HG03565 (cell line): ENCODE data around the gene APRT.

Experiments used
- ATAC-seq: cut with Tn5 transposase; IDR thresholded peaks from one replicate; pipeline ENCODE4 v1.9.1; 2021; ENCODE audit warnings: mild to moderate bottlenecking, moderate library complexity; ENCODE audit not compliant: unreplicated experiment

Gene APRT, protein sequence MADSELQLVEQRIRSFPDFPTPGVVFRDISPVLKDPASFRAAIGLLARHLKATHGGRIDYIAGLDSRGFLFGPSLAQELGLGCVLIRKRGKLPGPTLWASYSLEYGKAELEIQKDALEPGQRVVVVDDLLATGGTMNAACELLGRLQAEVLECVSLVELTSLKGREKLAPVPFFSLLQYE

GRCh38 chr16:88811769-88812512, at the start of gene APRT:
TSS of gene APRT (minus strand) at chr16:88811928. CDS start at chr16:88811899, 29 bp downstream.
- peak; percentile 53 for ATAC-seq

DNA sequence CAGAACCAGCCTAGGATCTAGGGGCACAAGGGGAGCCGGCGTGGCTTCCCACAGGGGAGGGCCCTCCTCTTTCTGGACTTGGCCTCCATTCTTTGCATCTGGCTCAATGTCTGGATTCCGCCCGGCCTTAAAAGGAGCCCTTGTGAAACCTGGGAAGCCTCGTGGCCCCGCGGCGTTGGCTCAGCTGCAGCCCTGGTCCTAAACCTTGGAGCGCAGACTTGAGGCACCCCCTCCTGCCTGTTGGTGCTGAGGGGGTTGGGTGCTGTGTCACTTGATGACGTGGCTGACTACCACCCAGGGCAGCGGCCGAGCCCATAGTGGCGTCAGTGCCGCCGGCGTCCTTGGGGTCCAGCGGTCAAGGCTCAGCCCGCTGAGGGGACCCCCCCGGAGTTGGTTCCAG, 49.6 kb upstream of the APRT start:
- ATAC-seq: no peak

- no peak for ATAC-seq
Observed at GRCh38 chr16:88859381-88860091, 47.8 kb upstream of the APRT start.

DNA sequence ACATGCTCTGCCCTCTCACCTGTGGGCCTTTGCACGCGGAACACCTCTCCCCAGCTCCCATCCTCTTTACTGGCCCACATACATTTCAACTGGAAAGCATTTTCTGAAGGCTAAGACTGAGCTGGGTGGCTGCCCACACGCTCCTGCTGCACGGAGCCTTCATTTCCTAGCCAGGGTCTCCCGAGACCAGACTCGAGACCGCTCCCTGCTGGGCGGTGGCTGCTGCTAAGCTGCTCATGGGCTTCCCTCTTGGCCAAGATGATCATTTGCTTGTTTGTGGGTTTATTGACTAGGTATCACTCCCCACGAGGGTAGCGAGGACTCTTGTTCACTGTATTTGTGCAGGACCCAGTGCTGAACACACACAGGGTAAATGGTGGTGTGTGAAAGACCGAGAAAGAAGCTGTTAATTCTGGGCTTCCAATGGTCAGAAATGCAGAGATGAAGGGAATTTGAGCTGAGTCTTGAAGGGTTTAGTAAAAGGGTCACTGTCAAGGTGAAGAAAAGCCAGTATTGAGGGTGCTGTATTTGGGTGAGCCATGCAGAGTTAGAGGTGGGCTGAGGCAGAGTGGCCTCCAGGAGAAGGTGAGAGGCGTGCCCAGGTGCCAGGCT, 46.1 kb upstream of the APRT start:
- peak; percentile 39 for ATAC-seq

- peak; percentile 67 for ATAC-seq
Observed at GRCh38 chr16:88856828-88857727, 45.4 kb upstream of the APRT start, which contains the start of the genes GALNS and TRAPPC2L. TSS of gene GALNS (minus strand) at chr16:88856947. CDS start at chr16:88856877, 70 bp downstream. TSS of gene TRAPPC2L (plus strand) at chr16:88857127. CDS start at chr16:88857151, 24 bp downstream.

GRCh38 chr16:88856122-88856827, 44.5 kb upstream of the APRT start:
- ATAC-seq: no peak

- ATAC-seq: no peak
Observed at GRCh38 chr16:88855736-88856121, 44.0 kb upstream of the APRT start.

GRCh38 chr16:88855176-88855575, 43.4 kb upstream of the APRT start:
- ATAC-seq: no peak

- ATAC-seq: no peak
Observed at GRCh38 chr16:88854306-88855111, 42.8 kb upstream of the APRT start.

GRCh38 chr16:88853325-88853941, 41.7 kb upstream of the APRT start:
- ATAC-seq: no peak

- no peak for ATAC-seq
Observed at GRCh38 chr16:88851616-88852015, 39.9 kb upstream of the APRT start.

- no peak for ATAC-seq
Observed at GRCh38 chr16:88850531-88851199, 38.9 kb upstream of the APRT start.

GRCh38 chr16:88848557-88848956, 36.8 kb upstream of the APRT start:
- no peak for ATAC-seq

GRCh38 chr16:88847654-88848053, 35.9 kb upstream of the APRT start:
- ATAC-seq: no peak

GRCh38 chr16:88846088-88846487, 34.4 kb upstream of the APRT start:
- no peak for ATAC-seq

- no peak for ATAC-seq
Observed at GRCh38 chr16:88844419-88845036, 32.8 kb upstream of the APRT start.

DNA sequence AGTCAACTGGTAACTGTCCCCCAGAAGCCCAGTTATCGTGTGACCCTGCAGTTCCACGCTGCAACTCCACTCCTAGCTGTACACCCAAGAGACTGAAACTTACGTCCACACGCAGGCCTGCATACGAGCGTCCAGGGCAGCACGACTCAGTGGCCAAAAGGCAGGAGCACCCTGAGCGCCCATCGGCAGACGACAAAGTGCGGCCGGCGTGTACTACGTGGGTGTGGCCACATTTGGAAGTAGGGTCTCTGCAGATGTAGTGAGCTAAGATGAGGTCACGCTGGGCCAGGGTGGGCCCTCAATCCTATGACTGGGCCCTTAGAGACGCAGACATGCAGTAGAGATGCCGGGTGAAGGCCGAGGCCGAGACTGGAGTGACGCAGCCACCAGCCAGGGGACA, 31.5 kb upstream of the APRT start:
- no peak for ATAC-seq
